Measurements from ENCODE around the gene BMPR1B.

BMPR1B gene

DNA sequence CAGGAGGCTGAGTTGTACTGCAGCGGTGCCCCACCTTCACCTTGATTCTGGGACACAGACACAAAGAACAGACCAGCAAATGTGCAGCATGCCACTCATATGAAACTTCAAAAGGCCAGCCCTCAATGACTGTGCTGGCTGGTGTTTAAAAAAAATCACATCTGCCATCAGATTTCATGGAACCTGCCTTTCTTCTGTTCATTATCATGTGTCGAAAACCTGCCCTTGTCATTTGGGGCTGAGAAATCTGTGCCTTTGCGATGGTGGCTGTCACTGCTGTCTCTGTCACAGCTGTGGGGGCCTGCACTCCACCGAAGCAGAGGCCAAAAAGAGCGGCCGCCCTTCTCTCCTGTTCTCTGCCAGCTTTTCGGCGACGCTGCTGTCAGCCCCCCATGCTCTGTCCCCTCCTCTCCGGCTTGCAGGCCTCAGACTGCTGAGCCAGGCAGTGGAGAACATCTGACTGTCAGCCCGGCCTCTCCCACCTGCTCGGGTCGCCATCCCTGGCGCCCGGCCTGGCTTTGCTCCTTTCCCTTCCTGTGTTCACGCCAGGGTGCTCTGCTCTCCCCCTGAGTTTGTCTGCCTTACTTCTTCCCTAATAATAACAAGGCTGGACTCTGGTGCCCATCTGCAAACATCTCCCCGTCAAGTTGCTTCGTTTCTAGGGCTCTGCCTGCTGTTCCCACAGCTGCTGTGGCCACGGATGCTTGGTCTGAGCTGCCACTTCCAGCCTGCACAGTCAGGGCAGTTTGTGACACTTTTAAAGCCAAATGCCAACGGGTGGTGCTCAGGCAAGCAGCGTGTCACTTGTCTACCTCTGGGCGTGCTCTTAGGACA, 435.9 kb downstream of the BMPR1B start:
- DNase-seq, result no peak

DNA sequence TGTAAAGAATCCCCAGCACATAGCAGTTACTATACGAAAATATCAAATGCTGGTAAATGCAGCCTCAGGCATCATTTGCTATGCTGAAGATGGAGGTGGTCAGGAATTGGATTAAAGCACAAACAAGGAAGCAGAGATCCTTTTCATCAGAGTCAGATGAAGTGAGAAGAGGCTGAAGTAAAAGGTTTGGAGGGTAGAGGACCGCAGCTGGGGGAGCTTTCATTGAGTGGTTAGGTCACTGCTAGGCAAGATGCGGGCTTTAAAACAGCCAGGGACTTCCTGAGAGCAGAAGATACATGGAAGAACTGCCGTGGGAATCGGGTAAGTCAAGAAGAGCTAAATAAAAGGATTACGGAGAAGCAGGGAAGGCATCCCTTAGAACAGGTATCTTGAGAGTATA, 439.6 kb downstream of the BMPR1B start:
- DNase-seq, result no peak

DNA sequence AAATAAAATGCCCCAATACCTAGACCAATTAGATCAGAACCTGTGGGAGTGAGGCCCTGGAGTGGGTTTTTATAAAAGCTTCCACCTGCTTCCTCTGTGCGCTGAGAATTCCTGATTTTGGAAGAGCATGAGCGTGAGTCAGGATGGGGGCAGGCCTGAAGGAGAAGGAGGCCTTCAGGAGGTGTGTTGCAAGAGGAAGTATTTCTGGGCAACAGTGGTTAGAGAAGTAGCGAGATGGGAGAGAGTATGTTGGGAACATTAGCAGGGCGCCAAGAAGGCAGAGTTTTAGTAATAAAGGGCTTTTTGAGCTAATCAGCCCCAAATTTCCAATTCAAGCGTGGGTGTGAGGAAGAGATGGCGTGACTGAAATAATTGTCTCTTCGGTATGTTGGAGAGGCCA, 441.2 kb downstream of the BMPR1B start:
- DNase-seq, result no peak

DNA sequence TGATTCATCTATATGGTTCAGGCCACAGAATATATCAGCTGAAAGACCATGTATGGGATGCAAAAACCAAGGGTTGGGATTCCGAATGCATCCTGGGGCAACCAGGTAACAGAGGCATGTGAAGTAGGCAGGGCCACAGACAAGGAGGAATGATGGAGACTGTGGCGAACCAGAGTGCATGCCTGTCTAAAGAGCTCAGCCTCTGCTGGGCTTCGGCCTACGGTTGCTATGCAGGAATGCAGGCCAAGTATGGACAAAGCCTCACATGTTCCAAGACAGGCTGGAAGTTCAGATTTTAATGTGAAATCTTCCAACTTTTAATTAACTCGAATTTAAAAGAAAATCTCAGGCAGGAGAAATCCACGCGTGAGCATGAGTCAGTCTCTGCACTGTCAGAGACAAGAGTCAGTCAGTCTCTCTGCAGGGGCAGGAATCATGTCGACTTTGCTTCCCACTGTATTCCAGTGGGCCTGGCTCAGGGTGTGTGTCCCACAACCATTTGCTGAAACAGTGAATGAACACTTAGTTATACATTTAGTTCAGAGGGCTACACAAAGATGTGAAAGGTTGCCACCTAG, 446.6 kb downstream of the BMPR1B start:
- no peak for DNase-seq

DNA sequence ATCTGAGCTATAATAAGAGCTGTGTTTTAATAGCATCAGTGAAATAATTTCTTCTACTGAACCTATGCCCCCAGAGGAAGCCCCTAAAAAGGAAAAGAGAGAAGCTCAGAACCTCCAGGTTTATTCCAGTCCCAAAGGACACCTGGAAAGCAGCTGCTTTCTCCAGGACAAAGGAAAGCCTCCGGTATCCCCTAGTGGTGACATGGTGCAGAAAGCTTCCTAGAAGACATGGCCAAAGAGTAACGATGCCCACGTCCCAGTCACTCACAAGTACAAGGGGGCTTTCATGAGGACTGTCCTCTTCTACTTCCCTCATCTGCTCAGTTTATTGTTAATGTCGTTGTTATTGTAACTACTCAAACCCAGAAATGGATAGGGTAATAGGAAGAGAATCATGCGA, 447.1 kb downstream of the BMPR1B start:
- no peak for DNase-seq

Data from NCI-H1048 (cell line).